ENCODE measurements around the gene FOXP2.

DNA sequence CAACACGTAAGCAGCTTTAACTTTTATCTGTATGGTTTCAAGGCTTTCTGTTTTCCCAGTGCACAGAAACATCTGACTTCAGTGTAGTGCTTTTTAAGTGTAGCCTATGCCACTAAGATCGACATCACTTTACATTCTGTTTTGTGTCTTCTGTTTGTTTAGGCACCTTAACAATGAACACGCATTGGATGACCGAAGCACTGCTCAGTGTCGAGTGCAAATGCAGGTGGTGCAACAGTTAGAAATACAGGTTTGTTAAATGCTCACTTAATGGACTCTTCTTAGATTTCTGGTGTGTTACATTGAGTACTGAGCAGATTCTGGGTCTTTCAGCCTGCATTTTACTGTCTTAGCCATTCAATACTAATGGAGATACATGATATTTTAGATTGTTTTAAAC, 237.4 kb downstream of the FOXP2 start:
- TF ChIP-seq, protein P1, sequence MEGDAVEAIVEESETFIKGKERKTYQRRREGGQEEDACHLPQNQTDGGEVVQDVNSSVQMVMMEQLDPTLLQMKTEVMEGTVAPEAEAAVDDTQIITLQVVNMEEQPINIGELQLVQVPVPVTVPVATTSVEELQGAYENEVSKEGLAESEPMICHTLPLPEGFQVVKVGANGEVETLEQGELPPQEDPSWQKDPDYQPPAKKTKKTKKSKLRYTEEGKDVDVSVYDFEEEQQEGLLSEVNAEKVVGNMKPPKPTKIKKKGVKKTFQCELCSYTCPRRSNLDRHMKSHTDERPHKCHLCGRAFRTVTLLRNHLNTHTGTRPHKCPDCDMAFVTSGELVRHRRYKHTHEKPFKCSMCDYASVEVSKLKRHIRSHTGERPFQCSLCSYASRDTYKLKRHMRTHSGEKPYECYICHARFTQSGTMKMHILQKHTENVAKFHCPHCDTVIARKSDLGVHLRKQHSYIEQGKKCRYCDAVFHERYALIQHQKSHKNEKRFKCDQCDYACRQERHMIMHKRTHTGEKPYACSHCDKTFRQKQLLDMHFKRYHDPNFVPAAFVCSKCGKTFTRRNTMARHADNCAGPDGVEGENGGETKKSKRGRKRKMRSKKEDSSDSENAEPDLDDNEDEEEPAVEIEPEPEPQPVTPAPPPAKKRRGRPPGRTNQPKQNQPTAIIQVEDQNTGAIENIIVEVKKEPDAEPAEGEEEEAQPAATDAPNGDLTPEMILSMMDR (IDR thresholded peaks at IDR 0.05): no peak
- TF ChIP-seq POLR2A (IDR thresholded peaks at IDR 0.05): no peak
- no peak for TF ChIP-seq EP300 (IDR thresholded peaks at IDR 0.05)

Measured in sigmoid colon (tissue), 4 donors.